ENCODE data around the gene PCDHGB4. TPM values are rescaled to one million over a fixed set of nuclear protein-coding genes. Genes with fewer than 3 reads are reported as not detected.

Gene PCDHGB4
- total RNA-seq, 1 donor from 2014 or later = 13.0 TPM

GRCh38 chr5:141355641-141356040 lies 31.9 kb upstream of the PCDHGB4 start:
- no peak for DNase-seq (ENCODE audit: extremely low spot score, unreplicated experiment)
- TF ChIP-seq, protein P1, sequence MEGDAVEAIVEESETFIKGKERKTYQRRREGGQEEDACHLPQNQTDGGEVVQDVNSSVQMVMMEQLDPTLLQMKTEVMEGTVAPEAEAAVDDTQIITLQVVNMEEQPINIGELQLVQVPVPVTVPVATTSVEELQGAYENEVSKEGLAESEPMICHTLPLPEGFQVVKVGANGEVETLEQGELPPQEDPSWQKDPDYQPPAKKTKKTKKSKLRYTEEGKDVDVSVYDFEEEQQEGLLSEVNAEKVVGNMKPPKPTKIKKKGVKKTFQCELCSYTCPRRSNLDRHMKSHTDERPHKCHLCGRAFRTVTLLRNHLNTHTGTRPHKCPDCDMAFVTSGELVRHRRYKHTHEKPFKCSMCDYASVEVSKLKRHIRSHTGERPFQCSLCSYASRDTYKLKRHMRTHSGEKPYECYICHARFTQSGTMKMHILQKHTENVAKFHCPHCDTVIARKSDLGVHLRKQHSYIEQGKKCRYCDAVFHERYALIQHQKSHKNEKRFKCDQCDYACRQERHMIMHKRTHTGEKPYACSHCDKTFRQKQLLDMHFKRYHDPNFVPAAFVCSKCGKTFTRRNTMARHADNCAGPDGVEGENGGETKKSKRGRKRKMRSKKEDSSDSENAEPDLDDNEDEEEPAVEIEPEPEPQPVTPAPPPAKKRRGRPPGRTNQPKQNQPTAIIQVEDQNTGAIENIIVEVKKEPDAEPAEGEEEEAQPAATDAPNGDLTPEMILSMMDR (conservative IDR thresholded peaks at IDR 0.05) = no peak
- Mint-ChIP-seq H3K4me3 (no peak overlapping the region), H3K36me3 (peaks cover 7% of the 10 kb centered on the region), H3K4me1 (ENCODE audit: unreplicated experiment) (no peaks in the 10 kb centered on the region), H3K27ac (no peak overlapping the region), H3K27me3 (no peaks in the 10 kb centered on the region), H3K9me3 (peaks cover 9% of the 10 kb centered on the region)

GRCh38 chr5:141356133-141356532 lies 31.4 kb upstream of the PCDHGB4 start:
- H3K27ac Mint-ChIP-seq = no peak overlapping the region
- H3K4me3 Mint-ChIP-seq = no peak overlapping the region
- H3K36me3 Mint-ChIP-seq = peaks cover 7% of the 10 kb centered on the region
- no peaks in the 10 kb centered on the region for H3K4me1 Mint-ChIP-seq (ENCODE audit: unreplicated experiment)
- no peak for DNase-seq (ENCODE audit: extremely low spot score, unreplicated experiment)
- H3K9me3 Mint-ChIP-seq = peaks cover 9% of the 10 kb centered on the region
- TF ChIP-seq, protein P1 (conservative IDR thresholded peaks at IDR 0.05) = no peak
- H3K27me3 Mint-ChIP-seq = no peaks in the 10 kb centered on the region

DNA sequence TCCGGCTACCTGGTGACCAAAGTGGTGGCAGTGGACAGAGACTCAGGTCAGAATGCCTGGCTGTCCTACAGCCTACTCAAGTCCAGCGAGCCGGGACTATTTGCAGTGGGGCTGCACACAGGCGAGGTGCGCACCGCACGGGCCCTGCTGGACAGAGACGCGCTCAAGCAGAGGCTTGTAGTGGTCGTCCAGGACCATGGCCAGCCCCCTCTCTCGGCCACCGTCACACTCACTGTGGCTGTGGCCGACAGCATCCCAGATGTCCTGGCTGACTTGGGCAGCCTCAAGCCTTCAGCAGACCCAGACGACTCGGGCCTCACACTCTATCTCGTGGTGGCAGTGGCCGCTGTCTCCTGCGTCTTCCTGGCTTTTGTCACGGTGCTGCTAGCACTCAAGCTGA lies 30.5 kb upstream of the PCDHGB4 start:
- TF ChIP-seq, protein P1 (conservative IDR thresholded peaks at IDR 0.05) = no peak
- Mint-ChIP-seq H3K4me3 (no peak overlapping the region), H3K27me3 (no peaks in the 10 kb centered on the region), H3K9me3 (peaks cover 9% of the 10 kb centered on the region), H3K36me3 (peaks cover 7% of the 10 kb centered on the region), H3K27ac (no peak overlapping the region), H3K4me1 (ENCODE audit: unreplicated experiment) (no peaks in the 10 kb centered on the region)
- DNase-seq (ENCODE audit: extremely low spot score, unreplicated experiment) = no peak

GRCh38 chr5:141359790-141360426 lies 27.6 kb upstream of the PCDHGB4 start, which contains the start of gene PCDHGB2:
Gene PCDHGB2, plus strand, starts transcription at chr5:141359994. Its CDS starts 142 bp downstream, at chr5:141360136.
- Mint-ChIP-seq H3K27me3 (no peaks in the 10 kb centered on the region), H3K9me3 (peaks cover 14% of the 10 kb centered on the region), H3K4me1 (ENCODE audit: unreplicated experiment) (no peaks in the 10 kb centered on the region), H3K27ac (no peak within 1 kb of the TSS), H3K36me3 (no peaks in the 10 kb centered on the region), H3K4me3 (no peak within 1 kb of the TSS)
- TF ChIP-seq, protein P1 (conservative IDR thresholded peaks at IDR 0.05) = peak; percentile 50
- DNase-seq (ENCODE audit: extremely low spot score, unreplicated experiment) = no peak

GRCh38 chr5:141360685-141361084 lies 26.8 kb upstream of the PCDHGB4 start:
- TF ChIP-seq, protein P1 (conservative IDR thresholded peaks at IDR 0.05) = no peak
- Mint-ChIP-seq H3K9me3 (peaks cover 14% of the 10 kb centered on the region), H3K4me3 (no peak overlapping the region), H3K4me1 (ENCODE audit: unreplicated experiment) (no peaks in the 10 kb centered on the region), H3K27ac (no peak overlapping the region), H3K36me3 (no peaks in the 10 kb centered on the region), H3K27me3 (no peaks in the 10 kb centered on the region)
- no peak for DNase-seq (ENCODE audit: extremely low spot score, unreplicated experiment)
